ENCODE data around the gene USP9X.
"Not testable (repeated sequence)": the region's sequence is repeated elsewhere in the genome, so short reads cannot be mapped to it uniquely, and the experiment has no call there.

Gene USP9X

GRCh38 chrX:41097326-41097725, 12.1 kb downstream of the USP9X start:
- FAIRE-seq (no peak), DNase-seq (ENCODE audit: insufficient read length, low spot score) (no peak)
- TF ChIP-seq CTCF (IDR thresholded peaks at IDR 0.05; ENCODE audit: insufficient read depth, missing control alignments) = no peak

GRCh38 chrX:41100200-41100599, 15.0 kb downstream of the USP9X start:
- DNase-seq (ENCODE audit: insufficient read length, low spot score) (no peak), FAIRE-seq (no peak)
- no peak for TF ChIP-seq CTCF (IDR thresholded peaks at IDR 0.05; ENCODE audit: insufficient read depth, missing control alignments)

GRCh38 chrX:41100819-41101218, 15.6 kb downstream of the USP9X start:
- no peak for TF ChIP-seq CTCF (IDR thresholded peaks at IDR 0.05; ENCODE audit: insufficient read depth, missing control alignments)
- no peak for DNase-seq (ENCODE audit: insufficient read length, low spot score)

GRCh38 chrX:41105005-41105404, 19.8 kb downstream of the USP9X start:
- FAIRE-seq = no peak
- no peak for DNase-seq (ENCODE audit: insufficient read length, low spot score)
- no peak for TF ChIP-seq CTCF (IDR thresholded peaks at IDR 0.05; ENCODE audit: insufficient read depth, missing control alignments)

More at GRCh38 chrX:41100819-41101218, 15.6 kb downstream of the USP9X start:
- no peak for FAIRE-seq

- not testable (repeated sequence) for FAIRE-seq; DNase-seq (ENCODE audit: insufficient read length, low spot score)
These were observed 21.0 kb downstream of the USP9X start for GRCh38 chrX:41106257-41106656.

GRCh38 chrX:41108007-41108406, 22.8 kb downstream of the USP9X start:
- FAIRE-seq = no peak
- no peak for TF ChIP-seq CTCF (IDR thresholded peaks at IDR 0.05; ENCODE audit: insufficient read depth, missing control alignments)
- DNase-seq (ENCODE audit: insufficient read length, low spot score) = no peak

- FAIRE-seq (no peak), DNase-seq (ENCODE audit: insufficient read length, low spot score) (no peak)
- TF ChIP-seq CTCF (IDR thresholded peaks at IDR 0.05; ENCODE audit: insufficient read depth, missing control alignments) = no peak
These were observed 23.4 kb downstream of the USP9X start for GRCh38 chrX:41108463-41109205.
